Activated CD4-positive, alpha-beta T cell treated with anti-CD3 and anti-CD28 coated beads, Interleukin-2, amount 10 ng/mL, durations not matched to agents 7 days and 5 days (primary cell): ENCODE measurements around the gene OSTF1. TPM values are rescaled to one million over a fixed set of nuclear protein-coding genes. Genes with fewer than 3 reads are reported as not detected.

Experiments used
- CTCF ChIA-PET: fragments of 350-600 bp; sonication (Branson Sonifier 250); formaldehyde crosslinking; loops from one replicate; lab custom pipeline; 2021; ENCODE audit warnings: antibody characterized with exemption; lab: Charles Lee
- POLR2A ChIA-PET: fragments of 350-600 bp; sonication (Branson Sonifier 250); formaldehyde crosslinking; loops from one replicate; lab custom pipeline; 2021; ENCODE audit warnings: antibody characterized with exemption; lab: Charles Lee
- DNase-seq: peaks from one replicate; pipeline ENCODE4 v3.0.0-alpha.2; 2020
- H3K27ac Mint-ChIP-seq: one replicate; pipeline ENCODE4 v1.8.0; 2021; ENCODE audit warnings: mild to moderate bottlenecking, moderate library complexity, mixed read lengths
- H3K27me3 Mint-ChIP-seq: one replicate; pipeline ENCODE4 v1.8.0; 2021; ENCODE audit warnings: mixed read lengths
- H3K36me3 Mint-ChIP-seq: one replicate; pipeline ENCODE4 v1.8.0; 2021; ENCODE audit warnings: low read depth, mixed read lengths
- H3K4me1 Mint-ChIP-seq: one replicate; pipeline ENCODE4 v1.8.0; 2021; ENCODE audit warnings: mixed read lengths
- H3K4me3 Mint-ChIP-seq: one replicate; pipeline ENCODE4 v1.8.0; 2021; ENCODE audit warnings: mild to moderate bottlenecking, moderate library complexity, mixed read lengths
- H3K9me3 Mint-ChIP-seq: one replicate; pipeline ENCODE4 v1.8.0; 2021; ENCODE audit warnings: mixed read lengths
- total RNA-seq, 2 experiments: library from RNA; stranded (reverse); gene quantifications; one replicate each; pipeline ENCODE4 v1.2.3, GENCODE V29; 2021

The OSTF1 gene
- total RNA-seq, 2 experiments from 2014 or later = 117 to 139 TPM

- DNase-seq = no peak
- peaks cover 23% of the 10 kb centered on the region for H3K4me1 Mint-ChIP-seq
- H3K27me3 Mint-ChIP-seq = no peaks in the 10 kb centered on the region
- H3K27ac Mint-ChIP-seq = no peak overlapping the region
- ChIA-PET POLR2A (no interaction called here), CTCF (interaction anchor here (1.8 kb wide), 1 partner anchor 10 kb away, joined by 8 read pairs; no protein-coding TSS in a partner anchor)
- no peak overlapping the region for H3K4me3 Mint-ChIP-seq
- peaks cover 13% of the 10 kb centered on the region for H3K36me3 Mint-ChIP-seq
- H3K9me3 Mint-ChIP-seq = no peaks in the 10 kb centered on the region
Measured at GRCh38 chr9:75181750-75182149, 93.4 kb downstream of the OSTF1 start.

GRCh38 chr9:75183306-75183705, 95.0 kb downstream of the OSTF1 start:
- Mint-ChIP-seq H3K4me1 (peaks cover 27% of the 10 kb centered on the region), H3K4me3 (no peak overlapping the region), H3K36me3 (peaks cover 15% of the 10 kb centered on the region), H3K9me3 (no peaks in the 10 kb centered on the region), H3K27me3 (no peaks in the 10 kb centered on the region), H3K27ac (no peak overlapping the region)
- POLR2A ChIA-PET = no interaction called here
- CTCF ChIA-PET = no interaction called here
- no peak for DNase-seq

GRCh38 chr9:75184471-75184870, 96.2 kb downstream of the OSTF1 start:
- no peak for DNase-seq
- peaks cover 27% of the 10 kb centered on the region for H3K4me1 Mint-ChIP-seq
- H3K36me3 Mint-ChIP-seq = peaks cover 15% of the 10 kb centered on the region
- ChIA-PET POLR2A (no interaction called here), CTCF (interaction anchor here (0.6 to 2.6 kb wide), 5 partner anchors 11 to 1210 kb away, joined by 3 to 14 read pairs (median 5); partner anchors contain the start of genes C9orf40 and RFK)
- H3K9me3 Mint-ChIP-seq = no peaks in the 10 kb centered on the region
- H3K27me3 Mint-ChIP-seq = no peaks in the 10 kb centered on the region
- H3K27ac Mint-ChIP-seq = peak overlapping the region; percentile 69
- no peak overlapping the region for H3K4me3 Mint-ChIP-seq

- POLR2A ChIA-PET = no interaction called here
Measured at GRCh38 chr9:75185585-75186170, 97.4 kb downstream of the OSTF1 start.

GRCh38 chr9:75186767-75187380, 98.6 kb downstream of the OSTF1 start:
- Mint-ChIP-seq H3K27ac (no peak overlapping the region), H3K9me3 (no peaks in the 10 kb centered on the region), H3K36me3 (peaks cover 15% of the 10 kb centered on the region), H3K4me3 (no peak overlapping the region), H3K27me3 (no peaks in the 10 kb centered on the region), H3K4me1 (peaks cover 25% of the 10 kb centered on the region)
- POLR2A ChIA-PET = no interaction called here
- CTCF ChIA-PET = interaction anchor here (2.6 kb wide), 1 partner anchor 15 kb away, joined by 14 read pairs; no protein-coding TSS in a partner anchor
- no peak for DNase-seq

More at GRCh38 chr9:75185585-75186170, 97.4 kb downstream of the OSTF1 start:
- Mint-ChIP-seq H3K4me3 (no peak overlapping the region), H3K4me1 (peaks cover 27% of the 10 kb centered on the region), H3K27me3 (no peaks in the 10 kb centered on the region), H3K9me3 (no peaks in the 10 kb centered on the region), H3K27ac (no peak overlapping the region), H3K36me3 (peaks cover 15% of the 10 kb centered on the region)
- CTCF ChIA-PET = interaction anchor here (0.5 to 2.6 kb wide), 11 partner anchors 10 to 234 kb away, joined by 3 to 14 read pairs (median 3); partner anchors contain the start of gene C9orf40
- peak; percentile 56 for DNase-seq

- H3K27ac Mint-ChIP-seq = no peak overlapping the region
- CTCF ChIA-PET = no interaction called here
- POLR2A ChIA-PET = no interaction called here
- H3K36me3 Mint-ChIP-seq = peaks cover 10% of the 10 kb centered on the region
- H3K27me3 Mint-ChIP-seq = no peaks in the 10 kb centered on the region
- peaks cover 25% of the 10 kb centered on the region for H3K4me1 Mint-ChIP-seq
- no peak overlapping the region for H3K4me3 Mint-ChIP-seq
- no peak for DNase-seq
- no peaks in the 10 kb centered on the region for H3K9me3 Mint-ChIP-seq
Measured at GRCh38 chr9:75188756-75189155, 100.4 kb downstream of the OSTF1 start.

- H3K4me1 Mint-ChIP-seq = peaks cover 13% of the 10 kb centered on the region
- H3K36me3 Mint-ChIP-seq = peaks cover 3% of the 10 kb centered on the region
- no peak overlapping the region for H3K27ac Mint-ChIP-seq
- H3K9me3 Mint-ChIP-seq = no peaks in the 10 kb centered on the region
- CTCF ChIA-PET = no interaction called here
- POLR2A ChIA-PET = no interaction called here
- no peak overlapping the region for H3K4me3 Mint-ChIP-seq
- H3K27me3 Mint-ChIP-seq = no peaks in the 10 kb centered on the region
- no peak for DNase-seq
Measured at GRCh38 chr9:75190762-75191161, 102.4 kb downstream of the OSTF1 start.

Other genes with a start within 250 kb of the OSTF1 start
- not detected for gene TRPM6, start 200.6 kb upstream of the OSTF1 start, total RNA-seq
- 10 to 100 TPM; 20.1 to 22.2 TPM for gene C9orf40, start 135.6 kb upstream of the OSTF1 start, total RNA-seq
- gene CARNMT1, start 60.2 kb upstream of the OSTF1 start, total RNA-seq = 10 to 100 TPM; 28.7 to 32.3 TPM
- gene NMRK1, start 359 bp upstream of the OSTF1 start, total RNA-seq = 10 to 100 TPM; 43.5 to 53.2 TPM